ENCODE results near the gene GJA5. TPM values are rescaled to one million over a fixed set of nuclear protein-coding genes. Genes with fewer than 3 reads are reported as not detected.

Gene GJA5
- total and polyA plus RNA-seq, 2 donors = 14.9 to 16.3 TPM

- H3K27ac ChIP-seq (ENCODE audit: low read depth) = no peak overlapping the region
- DNase-seq (ENCODE audit: extremely low spot score) = no peak
- H3K36me3 ChIP-seq (ENCODE audit: insufficient read depth) = no peaks in the 10 kb centered on the region
- WGBS = 93% methylated on average over 2 of the region's 2 CpGs
- no peak overlapping the region for H3K4me3 ChIP-seq (ENCODE audit: low read depth, low read length)
- H3K4me1 ChIP-seq (ENCODE audit: insufficient read depth) = no peaks in the 10 kb centered on the region
These were observed 31.1 kb downstream of the GJA5 start for GRCh38 chr1:147729315-147729714.

DNA sequence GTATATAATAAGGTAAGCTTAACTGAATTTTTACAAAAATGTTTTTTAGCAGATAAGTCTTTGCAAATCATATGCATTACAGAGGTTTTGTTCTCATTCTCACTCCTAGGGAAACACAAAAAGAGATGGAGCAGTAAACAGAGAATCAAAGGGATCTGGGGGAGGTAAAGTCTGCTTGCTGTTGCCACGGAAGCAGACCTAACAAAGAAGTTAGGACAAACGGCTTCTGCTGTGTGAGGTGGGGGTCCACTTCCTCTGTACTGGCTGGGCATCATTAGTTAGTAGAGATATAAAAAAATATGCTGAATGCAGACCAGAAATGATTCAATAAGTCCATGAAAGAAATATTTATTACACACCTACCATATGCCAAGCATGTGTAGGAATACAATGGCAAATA is 34.2 kb downstream of the GJA5 start:
- 48% methylated on average over 2 of the region's 2 CpGs for WGBS
- no peaks in the 10 kb centered on the region for H3K4me1 ChIP-seq (ENCODE audit: insufficient read depth)
- H3K4me3 ChIP-seq (ENCODE audit: low read depth, low read length) = no peak overlapping the region
- H3K27ac ChIP-seq (ENCODE audit: low read depth) = no peak overlapping the region
- H3K36me3 ChIP-seq (ENCODE audit: insufficient read depth) = no peaks in the 10 kb centered on the region
- DNase-seq (ENCODE audit: extremely low spot score) = no peak

- no peaks in the 10 kb centered on the region for H3K36me3 ChIP-seq (ENCODE audit: insufficient read depth)
- no peaks in the 10 kb centered on the region for H3K4me1 ChIP-seq (ENCODE audit: insufficient read depth)
- no peak for DNase-seq (ENCODE audit: extremely low spot score)
- no peak overlapping the region for H3K27ac ChIP-seq (ENCODE audit: low read depth)
- H3K4me3 ChIP-seq (ENCODE audit: low read depth, low read length) = no peak overlapping the region
- WGBS = 76% methylated on average over 3 of the region's 3 CpGs
These were observed 34.7 kb downstream of the GJA5 start for GRCh38 chr1:147725685-147726084.

DNA sequence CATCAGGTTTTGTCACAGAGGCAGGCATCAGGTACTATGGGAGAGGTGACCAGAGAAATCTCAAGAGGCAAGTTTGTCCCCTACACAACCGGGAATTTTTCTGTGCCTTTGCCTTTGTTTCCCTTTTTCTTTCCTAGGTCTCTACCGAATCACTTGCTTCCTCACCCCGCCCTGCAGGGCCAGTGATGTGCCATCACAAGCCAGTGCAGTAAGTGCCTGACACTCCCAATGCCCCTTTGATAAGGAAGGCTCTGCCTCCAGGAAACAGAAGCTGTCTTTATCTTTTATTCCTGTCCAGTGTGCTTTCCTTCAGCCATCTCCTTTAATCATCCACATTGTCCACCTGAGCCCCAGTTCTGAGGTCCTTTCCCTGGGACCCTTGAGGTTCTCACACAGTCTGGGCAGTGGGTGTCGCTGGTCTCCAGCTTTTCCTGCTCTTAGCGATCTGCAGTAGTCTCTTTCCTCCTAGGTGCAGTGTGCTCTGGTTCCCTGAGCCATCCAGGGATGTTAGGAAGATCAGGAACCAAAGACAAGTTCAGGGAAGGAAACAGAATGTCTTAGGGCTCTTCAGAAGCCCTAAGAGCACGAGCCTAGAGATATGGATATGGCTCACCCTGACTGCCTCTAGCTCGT is 36.6 kb downstream of the GJA5 start:
- 43% methylated on average over 7 of the region's 7 CpGs for WGBS
- DNase-seq (ENCODE audit: extremely low spot score) = no peak
- H3K4me1 ChIP-seq (ENCODE audit: insufficient read depth) = no peaks in the 10 kb centered on the region
- H3K36me3 ChIP-seq (ENCODE audit: insufficient read depth) = no peaks in the 10 kb centered on the region
- no peak overlapping the region for H3K4me3 ChIP-seq (ENCODE audit: low read depth, low read length)
- H3K27ac ChIP-seq (ENCODE audit: low read depth) = no peak overlapping the region

GRCh38 chr1:147722124-147722523 is 38.3 kb downstream of the GJA5 start:
- no peaks in the 10 kb centered on the region for H3K36me3 ChIP-seq (ENCODE audit: insufficient read depth)
- no peak for DNase-seq (ENCODE audit: extremely low spot score)
- 85% methylated on average over 2 of the region's 2 CpGs for whole genome bisulfite sequencing
- H3K27ac ChIP-seq (ENCODE audit: low read depth) = no peak overlapping the region
- H3K4me1 ChIP-seq (ENCODE audit: insufficient read depth) = no peaks in the 10 kb centered on the region
- H3K4me3 ChIP-seq (ENCODE audit: low read depth, low read length) = no peak overlapping the region

GRCh38 chr1:147721716-147722115 is 38.7 kb downstream of the GJA5 start:
- H3K4me3 ChIP-seq (ENCODE audit: low read depth, low read length) = no peak overlapping the region
- no peaks in the 10 kb centered on the region for H3K36me3 ChIP-seq (ENCODE audit: insufficient read depth)
- DNase-seq (ENCODE audit: extremely low spot score) = no peak
- no peaks in the 10 kb centered on the region for H3K4me1 ChIP-seq (ENCODE audit: insufficient read depth)
- WGBS = 33% methylated on average over 1 of the region's 1 CpG
- no peak overlapping the region for H3K27ac ChIP-seq (ENCODE audit: low read depth)

DNA sequence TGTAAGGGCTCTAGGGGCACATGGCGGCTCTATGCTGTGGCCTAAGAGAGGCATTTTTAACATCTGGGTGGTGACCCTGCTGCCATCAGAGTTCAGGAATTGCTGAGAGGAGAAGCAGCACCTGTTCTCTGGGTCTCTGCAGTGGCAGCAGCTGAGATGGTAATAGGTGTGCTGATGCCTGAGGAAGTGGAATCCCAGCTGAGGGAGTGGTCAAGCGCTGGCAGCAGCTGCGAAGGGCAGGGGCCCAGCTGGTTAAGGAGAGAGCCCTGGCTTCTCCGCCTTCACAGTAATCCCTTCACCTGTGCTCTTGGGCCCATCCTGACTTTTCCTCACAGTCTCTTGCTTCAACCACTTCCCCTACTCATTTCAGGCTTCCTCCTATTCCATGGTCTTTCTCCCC is 39.8 kb downstream of the GJA5 start:
- H3K36me3 ChIP-seq (ENCODE audit: insufficient read depth) = no peaks in the 10 kb centered on the region
- no peaks in the 10 kb centered on the region for H3K4me1 ChIP-seq (ENCODE audit: insufficient read depth)
- no peak overlapping the region for H3K4me3 ChIP-seq (ENCODE audit: low read depth, low read length)
- no peak for DNase-seq (ENCODE audit: extremely low spot score)
- WGBS = 82% methylated on average over 4 of the region's 4 CpGs
- H3K27ac ChIP-seq (ENCODE audit: low read depth) = no peak overlapping the region

- no peak for DNase-seq (ENCODE audit: extremely low spot score)
- 77% methylated on average over 7 of the region's 7 CpGs for WGBS
- no peak overlapping the region for H3K27ac ChIP-seq (ENCODE audit: low read depth)
- H3K4me1 ChIP-seq (ENCODE audit: insufficient read depth) = no peaks in the 10 kb centered on the region
- H3K4me3 ChIP-seq (ENCODE audit: low read depth, low read length) = no peak overlapping the region
- H3K36me3 ChIP-seq (ENCODE audit: insufficient read depth) = no peaks in the 10 kb centered on the region
These were observed 40.6 kb downstream of the GJA5 start for GRCh38 chr1:147719711-147720225.

DNA sequence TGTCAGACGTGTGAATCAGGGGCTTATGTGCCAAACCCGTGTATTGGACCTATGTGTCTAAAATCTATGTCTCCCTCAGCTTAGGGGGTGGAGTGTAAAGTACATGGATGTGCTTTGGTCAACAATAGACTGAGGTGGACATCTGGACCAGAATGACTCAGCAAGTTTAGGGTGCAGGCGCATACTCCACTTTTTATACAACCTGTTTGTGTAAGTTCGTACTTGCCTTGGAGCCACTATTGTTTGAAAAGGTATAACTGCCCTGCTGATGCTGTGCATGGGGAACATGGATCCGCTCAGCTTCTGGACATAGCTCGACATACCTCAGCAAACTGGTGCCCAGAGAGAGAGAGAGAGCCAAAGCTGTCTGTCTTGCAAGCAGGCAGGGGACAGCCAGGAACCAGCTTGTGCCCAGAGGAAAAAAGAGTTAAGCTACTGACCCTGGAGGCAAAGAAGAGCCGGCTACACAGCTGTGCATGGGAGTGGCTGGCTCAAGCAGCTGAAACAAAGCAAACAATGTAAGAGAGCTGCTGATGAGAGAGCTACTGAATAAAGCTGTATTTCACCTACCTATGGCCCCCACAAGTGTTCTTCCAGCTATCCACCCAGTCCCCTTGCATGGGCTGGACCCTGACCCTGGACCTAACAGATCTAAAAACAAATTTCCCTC is 41.2 kb downstream of the GJA5 start:
- DNase-seq (ENCODE audit: extremely low spot score) = no peak
- Histone ChIP-seq H3K4me1 (ENCODE audit: insufficient read depth) (no peaks in the 10 kb centered on the region), H3K36me3 (ENCODE audit: insufficient read depth) (no peaks in the 10 kb centered on the region), H3K27ac (ENCODE audit: low read depth) (no peak overlapping the region), H3K4me3 (ENCODE audit: low read depth, low read length) (no peak overlapping the region)
- 84% methylated on average over 7 of the region's 7 CpGs for WGBS

DNA sequence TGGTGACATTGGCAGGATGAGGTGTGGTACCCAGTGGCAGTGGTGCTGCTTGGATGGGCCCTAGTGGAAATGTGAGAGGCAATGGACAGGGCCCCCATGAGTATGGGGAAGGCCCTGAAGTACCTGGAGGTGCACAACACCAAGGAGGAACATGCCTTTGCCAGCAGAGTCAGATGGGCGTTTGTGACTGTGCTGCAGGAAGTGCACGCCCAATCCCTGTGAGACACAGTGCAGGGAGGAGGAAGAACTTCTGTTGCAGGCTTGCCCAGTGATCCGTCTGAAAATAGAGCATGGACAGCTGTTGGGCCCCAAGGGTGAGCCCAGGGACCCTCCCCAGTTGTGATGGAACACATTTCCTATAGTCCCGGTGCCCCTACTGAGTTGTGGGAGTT is 42.7 kb downstream of the GJA5 start:
- no peaks in the 10 kb centered on the region for H3K4me1 ChIP-seq (ENCODE audit: insufficient read depth)
- DNase-seq (ENCODE audit: extremely low spot score) = no peak
- no peak overlapping the region for H3K4me3 ChIP-seq (ENCODE audit: low read depth, low read length)
- no peaks in the 10 kb centered on the region for H3K36me3 ChIP-seq (ENCODE audit: insufficient read depth)
- 59% methylated on average over 4 of the region's 4 CpGs for WGBS
- peak overlapping the region; percentile 11 for H3K27ac ChIP-seq (ENCODE audit: low read depth)

DNA sequence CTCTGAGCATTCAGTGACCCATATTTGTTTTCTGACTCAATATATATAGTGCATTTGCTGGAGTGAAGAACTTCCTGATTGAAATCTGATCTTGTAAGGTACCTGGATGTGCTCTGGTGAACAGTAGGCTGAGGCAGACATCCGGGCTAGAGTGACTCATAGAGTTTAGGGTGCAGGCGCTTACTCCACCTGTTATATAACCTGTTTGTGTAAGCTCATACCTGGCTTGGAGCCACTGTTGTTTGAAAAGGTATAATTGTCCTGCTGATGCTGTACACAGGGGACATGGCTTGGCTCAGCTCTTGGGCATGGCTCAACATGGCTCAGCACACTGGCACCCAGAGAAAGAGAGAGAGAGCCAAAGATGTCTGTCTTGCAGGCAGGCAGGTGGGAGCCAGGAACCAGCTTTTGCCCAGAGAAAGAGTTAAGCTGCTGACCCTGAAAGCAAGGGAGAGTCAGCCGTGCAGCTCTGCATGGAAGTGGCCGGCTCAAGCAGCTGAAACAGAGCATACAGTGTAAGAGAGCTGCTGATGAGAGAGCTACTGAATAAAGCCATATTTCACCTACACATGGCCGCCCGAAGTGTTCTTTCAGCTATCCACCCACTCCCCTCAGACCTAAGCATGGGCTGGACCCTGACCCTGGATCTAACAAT is 43.2 kb downstream of the GJA5 start:
- DNase-seq (ENCODE audit: extremely low spot score) = peak; percentile 69
- no peaks in the 10 kb centered on the region for H3K36me3 ChIP-seq (ENCODE audit: insufficient read depth)
- H3K4me1 ChIP-seq (ENCODE audit: insufficient read depth) = no peaks in the 10 kb centered on the region
- peak overlapping the region; percentile 11 for H3K27ac ChIP-seq (ENCODE audit: low read depth)
- H3K4me3 ChIP-seq (ENCODE audit: low read depth, low read length) = no peak overlapping the region
- WGBS = 79% methylated on average over 6 of the region's 6 CpGs

- H3K4me3 ChIP-seq (ENCODE audit: low read depth, low read length) = no peak overlapping the region
- no peak for DNase-seq (ENCODE audit: extremely low spot score)
- H3K36me3 ChIP-seq (ENCODE audit: insufficient read depth) = no peaks in the 10 kb centered on the region
- H3K4me1 ChIP-seq (ENCODE audit: insufficient read depth) = no peaks in the 10 kb centered on the region
- no peak overlapping the region for H3K27ac ChIP-seq (ENCODE audit: low read depth)
These were observed 47.8 kb downstream of the GJA5 start for GRCh38 chr1:147712605-147713004.

All from urinary bladder (tissue), 4 donors.